HG02884 (cell line): Measurements from ENCODE around the gene ZMIZ1.
"Not testable (repeated sequence)": the region's sequence is repeated elsewhere in the genome, so short reads cannot be mapped to it uniquely, and the experiment has no call there.

ENCODE experiments used
- ATAC-seq: cut with Tn5 transposase; IDR thresholded peaks from one replicate; pipeline ENCODE4 v1.9.1; 2021; ENCODE audit warnings: mild to moderate bottlenecking, moderate library complexity; ENCODE audit not compliant: unreplicated experiment

Gene ZMIZ1

GRCh38 chr10:79029478-79030390, 39.0 kb upstream of the ZMIZ1 start:
- ATAC-seq = no peak

- no peak for ATAC-seq
Observed at GRCh38 chr10:79030705-79031104, 38.1 kb upstream of the ZMIZ1 start.

GRCh38 chr10:79031723-79032122, 37.0 kb upstream of the ZMIZ1 start:
- ATAC-seq = no peak

- no peak for ATAC-seq
Observed at GRCh38 chr10:79034271-79034876, 34.4 kb upstream of the ZMIZ1 start.

- not testable (repeated sequence) for ATAC-seq
Observed at GRCh38 chr10:79036416-79036815, 32.4 kb upstream of the ZMIZ1 start.

- ATAC-seq = no peak
Observed at GRCh38 chr10:79038104-79038840, 30.5 kb upstream of the ZMIZ1 start.

GRCh38 chr10:79038841-79039201, 29.9 kb upstream of the ZMIZ1 start:
- ATAC-seq = no peak

- ATAC-seq = no peak
Observed at GRCh38 chr10:79042639-79043411, 25.9 kb upstream of the ZMIZ1 start.

- ATAC-seq = no peak
Observed at GRCh38 chr10:79044036-79044632, 24.6 kb upstream of the ZMIZ1 start.

GRCh38 chr10:79044846-79045245, 23.9 kb upstream of the ZMIZ1 start:
- ATAC-seq = no peak

- ATAC-seq = no peak
Observed at GRCh38 chr10:79045566-79046175, 23.1 kb upstream of the ZMIZ1 start.

GRCh38 chr10:79046326-79046725, 22.4 kb upstream of the ZMIZ1 start:
- no peak for ATAC-seq

GRCh38 chr10:79046741-79047583, 21.8 kb upstream of the ZMIZ1 start:
- ATAC-seq = no peak

- ATAC-seq = no peak
Observed at GRCh38 chr10:79047584-79047874, 21.2 kb upstream of the ZMIZ1 start.

- no peak for ATAC-seq
Observed at GRCh38 chr10:79047875-79048638, 20.7 kb upstream of the ZMIZ1 start.

GRCh38 chr10:79048639-79049550, 19.9 kb upstream of the ZMIZ1 start:
- no peak for ATAC-seq
